ENCODE measurements around the gene ATP2B3.

Gene ATP2B3

GRCh38 chrX:153478746-153479145, 38.7 kb upstream of the ATP2B3 start:
- DNase-seq (ENCODE audit: extremely low read depth, low read depth): no peak
- no peak for TF ChIP-seq CTCF (IDR thresholded peaks at IDR 0.05; ENCODE audit: low read depth, low read length)

GRCh38 chrX:153481043-153481442, 36.4 kb upstream of the ATP2B3 start:
- no peak for TF ChIP-seq CTCF (IDR thresholded peaks at IDR 0.05; ENCODE audit: low read depth, low read length)
- DNase-seq (ENCODE audit: extremely low read depth, low read depth): no peak

- TF ChIP-seq CTCF (IDR thresholded peaks at IDR 0.05; ENCODE audit: low read depth, low read length): no peak
- no peak for DNase-seq (ENCODE audit: extremely low read depth, low read depth)
Measured at GRCh38 chrX:153482376-153483015, 34.9 kb upstream of the ATP2B3 start.

DNA sequence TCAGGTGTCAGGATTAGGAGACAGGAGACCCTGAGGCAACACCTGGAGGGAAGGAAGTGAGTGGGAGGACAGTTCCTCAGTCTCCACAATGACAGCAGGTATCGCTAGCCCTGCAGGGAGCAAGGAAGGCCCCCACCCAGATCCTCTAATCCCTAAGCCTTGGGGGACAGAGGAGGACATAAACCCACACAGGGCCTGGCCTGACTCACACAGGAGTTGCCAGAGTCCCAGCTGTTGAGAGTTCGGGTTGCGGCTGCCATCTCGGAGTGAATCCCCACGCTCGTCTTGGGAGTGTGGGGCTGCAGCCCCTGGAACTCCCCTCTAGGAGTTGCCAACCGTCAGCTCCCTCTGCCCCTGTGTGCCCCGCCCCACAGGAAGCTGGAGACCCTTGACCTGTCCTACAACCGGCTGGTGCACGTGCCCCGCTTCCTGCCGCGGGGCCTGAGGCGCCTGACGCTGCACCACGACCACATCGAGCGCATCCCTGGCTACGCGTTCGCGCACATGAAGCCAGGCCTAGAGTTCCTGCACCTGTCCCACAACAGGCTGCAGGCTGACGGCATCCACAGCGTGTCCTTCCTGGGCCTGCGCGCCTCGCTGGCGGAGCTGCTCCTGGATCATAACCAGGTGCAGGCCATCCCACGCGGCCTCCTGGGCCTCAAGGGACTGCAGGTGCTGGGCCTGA, 31.9 kb upstream of the ATP2B3 start:
- no peak for DNase-seq (ENCODE audit: extremely low read depth, low read depth)
- no peak for TF ChIP-seq CTCF (IDR thresholded peaks at IDR 0.05; ENCODE audit: low read depth, low read length)

GRCh38 chrX:153486171-153486570, 31.3 kb upstream of the ATP2B3 start:
- DNase-seq (ENCODE audit: extremely low read depth, low read depth): no peak
- TF ChIP-seq CTCF (IDR thresholded peaks at IDR 0.05; ENCODE audit: low read depth, low read length): no peak

DNA sequence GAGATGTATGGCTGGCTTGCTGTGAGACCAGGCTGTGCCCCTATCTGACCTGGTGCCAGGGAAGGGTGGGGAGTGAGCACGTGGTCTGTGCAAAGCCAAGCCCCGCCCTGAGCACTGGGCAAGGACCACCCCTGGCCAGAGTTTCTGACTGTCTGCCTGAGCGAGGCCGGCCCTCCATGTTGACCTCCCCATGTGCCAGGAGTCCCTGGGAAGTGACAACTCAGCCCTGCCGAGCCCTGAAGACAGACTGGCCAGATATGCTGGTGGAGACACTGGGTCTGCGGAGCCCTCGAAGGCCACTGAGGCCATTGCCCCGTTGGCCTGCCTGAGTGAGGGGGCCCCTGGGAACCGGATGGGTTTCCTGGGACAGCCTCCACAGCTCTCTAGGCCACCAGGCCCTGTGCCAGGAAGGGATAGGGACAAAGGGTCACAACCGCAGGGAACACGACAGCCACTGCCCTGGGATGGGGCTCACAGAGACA, 29.8 kb upstream of the ATP2B3 start:
- no peak for DNase-seq (ENCODE audit: extremely low read depth, low read depth)
- TF ChIP-seq CTCF (IDR thresholded peaks at IDR 0.05; ENCODE audit: low read depth, low read length): no peak

- TF ChIP-seq CTCF (IDR thresholded peaks at IDR 0.05; ENCODE audit: low read depth, low read length): no peak
- DNase-seq (ENCODE audit: extremely low read depth, low read depth): no peak
Measured at GRCh38 chrX:153488231-153488914, 29.1 kb upstream of the ATP2B3 start.

Data from AG09319 (cell line).